ENCODE measurements around the gene ATG9B.
"Not testable (repeated sequence)": the region's sequence is repeated elsewhere in the genome, so short reads cannot be mapped to it uniquely, and the experiment has no call there.

Gene ATG9B

GRCh38 chr7:151059367-151060112, 35.2 kb upstream of the ATG9B start, which contains the start of gene SLC4A2:
TSS of gene SLC4A2 (plus strand) at chr7:151059589. CDS start at chr7:151061988, 2,399 bp downstream.
- DNase-seq (ENCODE audit: low read depth in 1 of 2, low spot score in 1 of 2) = peak; percentile 44 to 47

GRCh38 chr7:151058781-151059366, 34.6 kb upstream of the ATG9B start:
- peak in 1 of 2 donors; percentile 16 for DNase-seq (ENCODE audit: low read depth in 1 of 2, low spot score in 1 of 2)

- DNase-seq (ENCODE audit: low read depth in 1 of 2, low spot score in 1 of 2) = peak; percentile 88 to 98
Observed at GRCh38 chr7:151057989-151058780, 33.9 kb upstream of the ATG9B start.

GRCh38 chr7:151057506-151057988, 33.3 kb upstream of the ATG9B start, which contains the start of gene CDK5:
TSS of gene CDK5 (minus strand) at chr7:151057897. CDS start at chr7:151057848, 49 bp downstream.
- DNase-seq (ENCODE audit: low read depth in 1 of 2, low spot score in 1 of 2) = no peak

- no peak for DNase-seq (ENCODE audit: low read depth in 1 of 2, low spot score in 1 of 2)
Observed at GRCh38 chr7:151056666-151057505, 32.6 kb upstream of the ATG9B start.

GRCh38 chr7:151056283-151056665, 32.0 kb upstream of the ATG9B start:
- DNase-seq (ENCODE audit: low read depth in 1 of 2, low spot score in 1 of 2) = no peak

GRCh38 chr7:151053751-151054150, 29.5 kb upstream of the ATG9B start:
- no peak for DNase-seq (ENCODE audit: low read depth in 1 of 2, low spot score in 1 of 2)

GRCh38 chr7:151053096-151053495, 28.8 kb upstream of the ATG9B start:
- no peak for DNase-seq (ENCODE audit: low read depth in 1 of 2, low spot score in 1 of 2)

- DNase-seq (ENCODE audit: low read depth in 1 of 2, low spot score in 1 of 2) = peak; percentile 26 to 38
Observed at GRCh38 chr7:151051108-151051507, 26.8 kb upstream of the ATG9B start.

- no peak for DNase-seq (ENCODE audit: low read depth in 1 of 2, low spot score in 1 of 2)
Observed at GRCh38 chr7:151048911-151049463, 24.7 kb upstream of the ATG9B start.

- no peak for DNase-seq (ENCODE audit: low read depth in 1 of 2, low spot score in 1 of 2)
Observed at GRCh38 chr7:151047976-151048815, 23.9 kb upstream of the ATG9B start, which contains the start of gene ASIC3. TSS of gene ASIC3 (plus strand) at chr7:151048531. CDS start at chr7:151048886, 355 bp downstream.

- no peak for DNase-seq (ENCODE audit: low read depth in 1 of 2, low spot score in 1 of 2)
Observed at GRCh38 chr7:151046603-151047573, 22.6 kb upstream of the ATG9B start.

GRCh38 chr7:151045967-151046366, 21.7 kb upstream of the ATG9B start:
- no peak for DNase-seq (ENCODE audit: low read depth in 1 of 2, low spot score in 1 of 2)

GRCh38 chr7:151045262-151045661, 21.0 kb upstream of the ATG9B start:
- no peak for DNase-seq (ENCODE audit: low read depth in 1 of 2, low spot score in 1 of 2)

- no peak for DNase-seq (ENCODE audit: low read depth in 1 of 2, low spot score in 1 of 2)
Observed at GRCh38 chr7:151043959-151044358, 19.7 kb upstream of the ATG9B start.

GRCh38 chr7:151043449-151043848, 19.2 kb upstream of the ATG9B start:
- DNase-seq (ENCODE audit: low read depth in 1 of 2, low spot score in 1 of 2) = not testable (repeated sequence)

- DNase-seq (ENCODE audit: low read depth in 1 of 2, low spot score in 1 of 2) = no peak
Observed at GRCh38 chr7:151040616-151041375, 16.5 kb upstream of the ATG9B start.
